GM18505 (cell line): ENCODE measurements around the gene PGP.
"Not testable (repeated sequence)": the region's sequence is repeated elsewhere in the genome, so short reads cannot be mapped to it uniquely, and the experiment has no call there.

Experiments
- ATAC-seq: cut with Tn5 transposase; IDR thresholded peaks from one replicate; pipeline ENCODE4 v1.9.1; 2021; ENCODE audit not compliant: unreplicated experiment
- POLR2A ChIP-seq: IDR thresholded peaks from 4 replicates; pipeline ENCODE4 v1.6.1; 2011; ENCODE audit warnings: borderline replicate concordance; ENCODE audit not compliant: insufficient read depth, insufficient read length; ENCODE audit errors: extremely low read depth

The PGP gene

GRCh38 chr16:2242598-2242997 is 28.0 kb upstream of the PGP start:
- ATAC-seq, result no peak
- no peak for TF ChIP-seq POLR2A

GRCh38 chr16:2240331-2240730 is 25.7 kb upstream of the PGP start:
- ATAC-seq, result not testable (repeated sequence)

GRCh38 chr16:2238838-2239675 is 24.4 kb upstream of the PGP start:
- ATAC-seq, result no peak
- TF ChIP-seq POLR2A, result peak; percentile 4

- peak; percentile 7 for TF ChIP-seq POLR2A
Measured at GRCh38 chr16:2238150-2238837, 23.7 kb upstream of the PGP start.

GRCh38 chr16:2237493-2238149 is 23.0 kb upstream of the PGP start:
- no peak for ATAC-seq
- TF ChIP-seq POLR2A, result no peak

More at GRCh38 chr16:2238150-2238837, 23.7 kb upstream of the PGP start:
- no peak for ATAC-seq

- no peak for ATAC-seq
- TF ChIP-seq POLR2A, result no peak
Measured at GRCh38 chr16:2237102-2237482, 22.5 kb upstream of the PGP start.

- no peak for ATAC-seq
- no peak for TF ChIP-seq POLR2A
Measured at GRCh38 chr16:2236337-2237101, 21.9 kb upstream of the PGP start, which contains the start of gene DNASE1L2. TSS of gene DNASE1L2 (plus strand) at chr16:2236444. CDS start at chr16:2236817, 373 bp downstream.

GRCh38 chr16:2235695-2236336 is 21.2 kb upstream of the PGP start:
- TF ChIP-seq POLR2A, result no peak
- no peak for ATAC-seq

GRCh38 chr16:2235234-2235651 is 20.6 kb upstream of the PGP start:
- TF ChIP-seq POLR2A, result no peak
- ATAC-seq, result no peak

- ATAC-seq, result no peak
- no peak for TF ChIP-seq POLR2A
Measured at GRCh38 chr16:2234813-2235170, 20.2 kb upstream of the PGP start.

GRCh38 chr16:2233872-2234812 is 19.5 kb upstream of the PGP start:
- TF ChIP-seq POLR2A, result no peak
- ATAC-seq, result no peak

GRCh38 chr16:2233046-2233775 is 18.6 kb upstream of the PGP start:
- no peak for ATAC-seq
- TF ChIP-seq POLR2A, result no peak
